Sigmoid colon (tissue), 7 donors: ENCODE data around the gene GOT1. TPM values are rescaled to one million over a fixed set of nuclear protein-coding genes. Genes with fewer than 3 reads are reported as not detected.

Experiments used
- DNase-seq: peaks from one replicate; pipeline ENCODE4 v3.0.0-alpha.2; 2019
- H3K27ac ChIP-seq, 4 donors: fragments of 200-600 bp; sonication (generic); one replicate each; pipeline ENCODE4 v1.5.1; 2016 to 2019; ENCODE audit warnings: mild to moderate bottlenecking in 1 of 4
- H3K27me3 ChIP-seq, 3 donors: fragments of 200-600 bp; sonication (generic); one replicate each; pipeline ENCODE4 v1.5.1; 2019; ENCODE audit warnings: mild to moderate bottlenecking in 1 of 3
- H3K36me3 ChIP-seq, 4 donors: fragments of 200-600 bp; sonication (generic); one replicate each; pipeline ENCODE4 v1.5.1; 2016 to 2019
- H3K4me1 ChIP-seq, 4 donors: fragments of 200-600 bp; sonication (generic); one replicate each; pipeline ENCODE4 v1.5.1; 2017 to 2019
- H3K4me3 ChIP-seq, 4 donors: fragments of 200-600 bp; sonication (generic); one replicate each; pipeline ENCODE4 v1.5.1; 2017 to 2019; ENCODE audit warnings: mild to moderate bottlenecking in 2 of 4, moderate library complexity in 1 of 4
- H3K9me3 ChIP-seq, 4 donors: fragments of 200-600 bp in 3 of 4; sonication (generic) in 3 of 4; one replicate each; pipeline versions ENCODE4 v1.5.1 to v1.6.1; 2013 to 2019
- CTCF ChIP-seq, 4 experiments: fragments of 450-650 bp in 3 of 4; fragments of 200-600 bp in 1 of 4; IDR thresholded peaks; one replicate each; pipeline ENCODE4 v1.5.1; 2016 to 2019; ENCODE audit warnings: antibody characterized with exemption in 4 of 4, mild to moderate bottlenecking in 3 of 4, moderate library complexity in 2 of 4
- EP300 ChIP-seq, 4 donors: sonication (generic); formaldehyde crosslinking; IDR thresholded peaks; one replicate each; pipeline ENCODE4 v1.6.1; 2017; ENCODE audit warnings: antibody characterized with exemption in 4 of 4
- POLR2A ChIP-seq, 2 donors: fragments of 450-650 bp; IDR thresholded peaks; one replicate each; pipeline ENCODE4 v1.6.1; 2016; ENCODE audit warnings: antibody characterized with exemption in 2 of 2, mild to moderate bottlenecking in 2 of 2, moderate library complexity in 2 of 2
- POLR2AphosphoS5 ChIP-seq, 4 donors: sonication (generic); formaldehyde crosslinking; IDR thresholded peaks; one replicate each; pipeline ENCODE4 v1.6.1; 2017; ENCODE audit warnings: antibody characterized with exemption in 4 of 4
- WGBS, 2 donors: extraction: QIAGEN DNeasy Blood & Tissue Kit; methylation state at CpG; one replicate each; pipeline ENCODE4 v1.1.7; 2013; 5-methylcytosine and 5-hydroxymethylcytosine counted together
- intact Hi-C: fragments of 100-400 bp; cut with DNase I; formaldehyde crosslinking; loops from one replicate; pipeline ENCODE4 v1.15.1; 2023
- polyA plus RNA-seq, 3 donors: library from polyadenylated mRNA; stranded (reverse); fragments of 200-250 nt; gene quantifications; one replicate each; pipeline ENCODE4 v1.2.3, GENCODE V29; 2013
- total RNA-seq, 4 donors: library from RNA; depleted of rRNA; stranded (reverse); fragments of >200 nt; gene quantifications; one replicate each; pipeline ENCODE4 v1.1.0, GENCODE V29; 2016
- donor health status: healthy with polysubstance abuse.
- donor health status: Bipolar disorder and iron deficiency.
- donor health status: healthy.

The GOT1 gene
- total and polyA plus RNA-seq, 7 donors, result 13.4 to 73.5 (median 29.6) TPM

- DNase-seq, result no peak
- Histone ChIP-seq H3K9me3 (no peaks in the 10 kb centered on the region), H3K36me3 (peaks cover 0 to 49% (median 16%) of the 10 kb centered on the region in 4 donors), H3K27me3 (no peaks in the 10 kb centered on the region), H3K27ac (no peak overlapping the region), H3K4me1 (no peaks in the 10 kb centered on the region), H3K4me3 (no peak overlapping the region)
- no peak for TF ChIP-seq EP300 (IDR thresholded peaks at IDR 0.05)
- no peak for TF ChIP-seq CTCF (IDR thresholded peaks at IDR 0.05)
- TF ChIP-seq POLR2A (IDR thresholded peaks at IDR 0.05), result no peak
- TF ChIP-seq POLR2AphosphoS5 (IDR thresholded peaks at IDR 0.05), result no peak
- intact Hi-C loops, result no loop called here
- 85 to 89% methylated on average over 3 of the region's 3 CpGs for WGBS, 2 donors
These were observed 9.1 kb downstream of the GOT1 start for GRCh38 chr10:99421233-99421739.

GRCh38 chr10:99419688-99420087 lies 10.7 kb downstream of the GOT1 start:
- Histone ChIP-seq H3K36me3 (peaks cover 0 to 38% (median 14%) of the 10 kb centered on the region in 4 donors), H3K27ac (no peak overlapping the region), H3K4me1 (no peaks in the 10 kb centered on the region), H3K27me3 (no peaks in the 10 kb centered on the region), H3K4me3 (no peak overlapping the region), H3K9me3 (no peaks in the 10 kb centered on the region)
- intact Hi-C loops, result no loop called here
- no peak for DNase-seq
- whole genome bisulfite sequencing, 2 donors, result 97 to 99% methylated on average over 2 of the region's 2 CpGs
- TF ChIP-seq POLR2A (IDR thresholded peaks at IDR 0.05), result no peak
- TF ChIP-seq CTCF (IDR thresholded peaks at IDR 0.05), result no peak
- no peak for TF ChIP-seq EP300 (IDR thresholded peaks at IDR 0.05)
- no peak for TF ChIP-seq POLR2AphosphoS5 (IDR thresholded peaks at IDR 0.05)

- intact Hi-C loops, result no loop called here
These were observed 11.4 kb downstream of the GOT1 start for GRCh38 chr10:99418910-99419624.

GRCh38 chr10:99412099-99412498 lies 18.3 kb downstream of the GOT1 start:
- intact Hi-C loops, result no loop called here
- no peaks in the 10 kb centered on the region for H3K9me3 ChIP-seq
- H3K36me3 ChIP-seq, result peaks cover 0 to 5% (median 2%) of the 10 kb centered on the region in 4 donors
- TF ChIP-seq EP300 (IDR thresholded peaks at IDR 0.05), result no peak
- no peak for TF ChIP-seq POLR2AphosphoS5 (IDR thresholded peaks at IDR 0.05)
- no peak for TF ChIP-seq POLR2A (IDR thresholded peaks at IDR 0.05)
- TF ChIP-seq CTCF (IDR thresholded peaks at IDR 0.05), result no peak
- no peak for DNase-seq
- no peak overlapping the region for H3K27ac ChIP-seq
- WGBS, 2 donors, result 20 to 77% methylated on average over 1 of the region's 1 CpG
- no peak overlapping the region for H3K4me3 ChIP-seq
- no peaks in the 10 kb centered on the region for H3K4me1 ChIP-seq
- H3K27me3 ChIP-seq, result no peaks in the 10 kb centered on the region

More at GRCh38 chr10:99418910-99419624, 11.4 kb downstream of the GOT1 start:
- H3K4me1 ChIP-seq, result no peaks in the 10 kb centered on the region
- H3K36me3 ChIP-seq, result peaks cover 0 to 31% (median 14%) of the 10 kb centered on the region in 4 donors
- no peak overlapping the region for H3K4me3 ChIP-seq
- DNase-seq, result no peak
- H3K9me3 ChIP-seq, result no peaks in the 10 kb centered on the region
- no peak overlapping the region for H3K27ac ChIP-seq
- TF ChIP-seq CTCF (IDR thresholded peaks at IDR 0.05), result no peak
- TF ChIP-seq POLR2AphosphoS5 (IDR thresholded peaks at IDR 0.05), result no peak
- no peak for TF ChIP-seq POLR2A (IDR thresholded peaks at IDR 0.05)
- no peak for TF ChIP-seq EP300 (IDR thresholded peaks at IDR 0.05)
- H3K27me3 ChIP-seq, result no peaks in the 10 kb centered on the region
